ENCODE data around the gene TBCEL.

The TBCEL gene

GRCh38 chr11:121095561-121095960 is 71.7 kb downstream of the TBCEL start:
- Histone ChIP-seq H3K79me2 (ENCODE audit: insufficient read depth, low read length) (no peaks in the 10 kb centered on the region), H3K36me3 (ENCODE audit: low read length) (no peaks in the 10 kb centered on the region), H3K4me3 (ENCODE audit: insufficient read depth, low read length, poor library complexity, severe bottlenecking) (no peak overlapping the region), H3K9ac (ENCODE audit: low read length) (no peak overlapping the region), H3K9me2 (replicated peaks; ENCODE audit: insufficient read depth, low read length) (no peaks in the 10 kb centered on the region), H3K27ac (ENCODE audit: low read depth, low read length) (no peak overlapping the region), H3K4me2 (ENCODE audit: low read depth, low read length, poor library complexity, severe bottlenecking) (no peak overlapping the region), H3K27me3 (ENCODE audit: low read length) (no peaks in the 10 kb centered on the region), H3K9me3 (ENCODE audit: insufficient read depth, low read length) (no peaks in the 10 kb centered on the region), H3F3A (ENCODE audit: insufficient read depth) (no peaks in the 10 kb centered on the region), H4K20me1 (ENCODE audit: low read depth, low read length) (no peaks in the 10 kb centered on the region), H2AFZ (ENCODE audit: low read depth, low read length, severe bottlenecking) (no peak overlapping the region)
- TF ChIP-seq CTCF (IDR thresholded peaks at IDR 0.05; ENCODE audit: insufficient read depth, low read length, poor library complexity, severe bottlenecking), result no peak
- no peak for TF ChIP-seq EZH2phosphoT487 (conservative IDR thresholded peaks at IDR 0.05; ENCODE audit: low read length)

- H3K9me2 ChIP-seq (replicated peaks; ENCODE audit: insufficient read depth, low read length), result no peaks in the 10 kb centered on the region
- no peaks in the 10 kb centered on the region for H3K79me2 ChIP-seq (ENCODE audit: insufficient read depth, low read length)
- no peak for TF ChIP-seq EZH2phosphoT487 (conservative IDR thresholded peaks at IDR 0.05; ENCODE audit: low read length)
- TF ChIP-seq CTCF (IDR thresholded peaks at IDR 0.05; ENCODE audit: insufficient read depth, low read length, poor library complexity, severe bottlenecking), result no peak
- H3K9me3 ChIP-seq (ENCODE audit: insufficient read depth, low read length), result no peaks in the 10 kb centered on the region
- no peak overlapping the region for H3K9ac ChIP-seq (ENCODE audit: low read length)
- H3F3A ChIP-seq (ENCODE audit: insufficient read depth), result no peaks in the 10 kb centered on the region
- H3K27me3 ChIP-seq (ENCODE audit: low read length), result no peaks in the 10 kb centered on the region
- H3K4me3 ChIP-seq (ENCODE audit: insufficient read depth, low read length, poor library complexity, severe bottlenecking), result no peak overlapping the region
- no peaks in the 10 kb centered on the region for H4K20me1 ChIP-seq (ENCODE audit: low read depth, low read length)
- no peak overlapping the region for H2AFZ ChIP-seq (ENCODE audit: low read depth, low read length, severe bottlenecking)
- no peaks in the 10 kb centered on the region for H3K36me3 ChIP-seq (ENCODE audit: low read length)
- H3K27ac ChIP-seq (ENCODE audit: low read depth, low read length), result no peak overlapping the region
- H3K4me2 ChIP-seq (ENCODE audit: low read depth, low read length, poor library complexity, severe bottlenecking), result no peak overlapping the region
Observed at GRCh38 chr11:121099364-121099763, 75.5 kb downstream of the TBCEL start.

GRCh38 chr11:121099885-121100284 is 76.0 kb downstream of the TBCEL start:
- H3K27me3 ChIP-seq (ENCODE audit: low read length), result no peaks in the 10 kb centered on the region
- H3K27ac ChIP-seq (ENCODE audit: low read depth, low read length), result no peak overlapping the region
- TF ChIP-seq CTCF (IDR thresholded peaks at IDR 0.05; ENCODE audit: insufficient read depth, low read length, poor library complexity, severe bottlenecking) (no peak), EZH2phosphoT487 (conservative IDR thresholded peaks at IDR 0.05; ENCODE audit: low read length) (no peak)
- no peak overlapping the region for H3K9ac ChIP-seq (ENCODE audit: low read length)
- H3F3A ChIP-seq (ENCODE audit: insufficient read depth), result no peaks in the 10 kb centered on the region
- no peaks in the 10 kb centered on the region for H3K79me2 ChIP-seq (ENCODE audit: insufficient read depth, low read length)
- H3K36me3 ChIP-seq (ENCODE audit: low read length), result no peaks in the 10 kb centered on the region
- H4K20me1 ChIP-seq (ENCODE audit: low read depth, low read length), result no peaks in the 10 kb centered on the region
- H3K4me3 ChIP-seq (ENCODE audit: insufficient read depth, low read length, poor library complexity, severe bottlenecking), result no peak overlapping the region
- H3K9me2 ChIP-seq (replicated peaks; ENCODE audit: insufficient read depth, low read length), result no peaks in the 10 kb centered on the region
- H2AFZ ChIP-seq (ENCODE audit: low read depth, low read length, severe bottlenecking), result no peak overlapping the region
- no peaks in the 10 kb centered on the region for H3K9me3 ChIP-seq (ENCODE audit: insufficient read depth, low read length)
- no peak overlapping the region for H3K4me2 ChIP-seq (ENCODE audit: low read depth, low read length, poor library complexity, severe bottlenecking)

Data from SU-DHL-6 (cell line).